GM12878 (cell line): ENCODE data around the gene PLK4. TPM values are rescaled to one million over a fixed set of nuclear protein-coding genes. Genes with fewer than 3 reads are reported as not detected.

Experiments
- BCL11A ChIP-seq: IDR thresholded peaks from 2 replicates; pipeline ENCODE4 v1.6.1; 2011; ENCODE audit warnings: low read depth, low read length
- CEBPB ChIP-seq, 2 experiments: fragments of 150-350 bp in 1 of 2; IDR thresholded peaks; 2 replicates each; pipeline ENCODE4 v1.6.1; 2012 to 2014; ENCODE audit warnings: low read depth in 2 of 2, low read length in 2 of 2, borderline replicate concordance in 1 of 2, inconsistent platforms in 1 of 2
- CTCF ChIP-seq, 3 experiments: IDR thresholded peaks in 2 of 3; conservative IDR thresholded peaks in 1 of 3; 2 replicates each; pipeline ENCODE4 v1.5.1; 2011; ENCODE audit warnings: low read depth in 3 of 3, low read length in 3 of 3, mild to moderate bottlenecking in 3 of 3, control low read depth in 2 of 3, moderate library complexity in 2 of 3, inconsistent platforms in 1 of 3, mixed read lengths in 1 of 3; ENCODE audit not compliant: control insufficient read depth in 2 of 3, insufficient read depth in 1 of 3; ENCODE audit errors: extremely low read depth in 1 of 3
- EP300 ChIP-seq, 2 experiments: fragments of 150-350 bp in 1 of 2; IDR thresholded peaks; 2 replicates each; pipeline ENCODE4 v1.6.1; 2011 to 2012; ENCODE audit warnings: low read depth in 2 of 2, low read length in 2 of 2, borderline replicate concordance in 1 of 2, improper control_type of control experiment in 1 of 2, inconsistent platforms in 1 of 2; ENCODE audit not compliant: control insufficient read depth in 1 of 2
- GATAD2B ChIP-seq: fragments of 450-650 bp; conservative IDR thresholded peaks from 2 replicates; pipeline ENCODE4 v1.6.1; 2017; ENCODE audit warnings: low read depth, mild to moderate bottlenecking, moderate library complexity
- JUNB ChIP-seq: IDR thresholded peaks from 2 replicates; pipeline ENCODE4 v1.6.1; 2016; ENCODE audit warnings: antibody characterized with exemption, mild to moderate bottlenecking
- KDM1A ChIP-seq: fragments of 200-600 bp; sonication (generic); IDR thresholded peaks from 2 replicates; pipeline ENCODE4 v1.6.1; 2016; ENCODE audit warnings: borderline replicate concordance
- LARP7 ChIP-seq: fragments of 450-650 bp; IDR thresholded peaks from 2 replicates; pipeline ENCODE4 v1.6.1; 2017; ENCODE audit warnings: mild to moderate bottlenecking
- MTA2 ChIP-seq: fragments of 450-650 bp; IDR thresholded peaks from 2 replicates; pipeline ENCODE4 v1.6.1; 2016; ENCODE audit warnings: low read depth, mild to moderate bottlenecking, moderate library complexity
- MXI1 ChIP-seq: fragments of 150-350 bp; IDR thresholded peaks from 2 replicates; pipeline ENCODE4 v1.6.1; 2011; ENCODE audit warnings: low read depth, mild to moderate bottlenecking, inconsistent platforms, low read length, improper control_type of control experiment
- NFIC ChIP-seq: IDR thresholded peaks from 2 replicates; pipeline ENCODE4 v1.6.1; 2012; ENCODE audit warnings: low read depth, mild to moderate bottlenecking, inconsistent platforms, low read length, moderate library complexity
- PKNOX1 ChIP-seq: fragments of 450-650 bp; IDR thresholded peaks from 2 replicates; pipeline ENCODE4 v1.6.1; 2016; ENCODE audit warnings: mild to moderate bottlenecking
- PML ChIP-seq: IDR thresholded peaks from 2 replicates; pipeline ENCODE4 v1.6.1; 2012; ENCODE audit warnings: low read length, inconsistent platforms
- POLR2AphosphoS5 ChIP-seq: IDR thresholded peaks from 2 replicates; pipeline ENCODE4 v1.6.1; 2011; ENCODE audit warnings: mild to moderate bottlenecking, low read length, inconsistent platforms
- PRDM15 ChIP-seq: fragments of 450-650 bp; formaldehyde crosslinking; IDR thresholded peaks from 2 replicates; pipeline ENCODE4 v1.4.0; 2020; ENCODE audit warnings: mild to moderate bottlenecking, moderate library complexity
- RELB ChIP-seq: fragments of 450-650 bp; IDR thresholded peaks from 2 replicates; pipeline ENCODE4 v1.6.1; 2017; ENCODE audit warnings: low read depth, mild to moderate bottlenecking, moderate library complexity
- RFX5 ChIP-seq: IDR thresholded peaks from 2 replicates; pipeline ENCODE4 v1.6.1; 2011; ENCODE audit warnings: low read depth, low read length, improper control_type of control experiment
- RUNX3 ChIP-seq: IDR thresholded peaks from 2 replicates; pipeline ENCODE4 v1.6.1; 2012; ENCODE audit warnings: low read length, inconsistent platforms
- SIN3A ChIP-seq: IDR thresholded peaks from 2 replicates; pipeline ENCODE4 v1.6.1; 2012; ENCODE audit warnings: low read depth, low read length, improper control_type of control experiment
- SMC3 ChIP-seq: IDR thresholded peaks from 2 replicates; pipeline ENCODE4 v1.6.1; 2011; ENCODE audit warnings: low read length, improper control_type of control experiment, borderline replicate concordance
- SPI1 ChIP-seq: IDR thresholded peaks from 2 replicates; pipeline ENCODE4 v1.6.1; 2011; ENCODE audit warnings: low read depth, mild to moderate bottlenecking, low read length, moderate library complexity, borderline replicate concordance; ENCODE audit not compliant: insufficient read depth
- SRF ChIP-seq, 2 experiments: IDR thresholded peaks; 2 replicates each; pipeline ENCODE4 v1.6.1; 2011; ENCODE audit warnings: low read depth in 2 of 2, low read length in 2 of 2, mild to moderate bottlenecking in 1 of 2, moderate library complexity in 1 of 2
- STAT3 ChIP-seq: IDR thresholded peaks from 2 replicates; pipeline ENCODE4 v1.6.1; 2011; ENCODE audit warnings: low read depth, low read length, improper control_type of control experiment
- polyA plus RNA-seq, 11 experiments: library from polyadenylated mRNA; depleted of rRNA in 4 of 11; unstranded in 6 of 11; stranded (reverse) in 5 of 11; fragments of >200 nt; fragmentation: Nextera tagmentation in 4 of 11; fragmentation: Illumina TruSeq in 1 of 11; extraction: Ambion mirVana in 4 of 11; extraction: Trizol in 1 of 11; gene quantifications; 1 replicate in 1 of 11; 2 replicates in 10 of 11; pipeline versions ENCODE4 v1.2.1 to v1.2.3, GENCODE V29; 2011 to 2016; ENCODE audit warnings: inconsistent platforms in 2 of 11, missing spikeins in 2 of 11, low read depth in 1 of 11
- total RNA-seq, 4 experiments: library from RNA; depleted of rRNA in 3 of 4; stranded (reverse); fragments of >200 nt in 3 of 4; fragmentation: Illumina TruSeq in 1 of 4; extraction: Trizol in 1 of 4; gene quantifications; 2 replicates each; pipeline versions ENCODE4 v1.2.1 to v1.2.3, GENCODE V29; 2013 to 2021

Gene PLK4
- total and polyA plus RNA-seq, 10 of the 15 experiments (the other 5 are each of a cell fraction or from before 2014, with no cell fraction given): 16.6 to 55.3 (median 45.8) TPM

GRCh38 chr4:127856813-127857447 is 23.8 kb upstream of the PLK4 start (continued):
- TF ChIP-seq SRF (IDR thresholded peaks at IDR 0.05; ENCODE audit: low read depth in 2 of 2, low read length in 2 of 2): no peak
- TF ChIP-seq EP300 (IDR thresholded peaks at IDR 0.05; ENCODE audit: borderline replicate concordance in 1 of 2, control insufficient read depth in 1 of 2, low read depth in 2 of 2, low read length in 2 of 2): peak; percentile 71 to 85; a peak in 2 of 4 replicates
- no peak for TF ChIP-seq CTCF (IDR thresholded peaks at IDR 0.05 in 2 of 3, conservative IDR thresholded peaks at IDR 0.05 in 1 of 3; ENCODE audit: control insufficient read depth in 2 of 3, extremely low read depth in 1 of 3, insufficient read depth in 1 of 3, low read depth in 3 of 3, low read length in 3 of 3)
- TF ChIP-seq LARP7: peak; percentile 34; the same call in 1 of the 2 replicates
- TF ChIP-seq CEBPB (IDR thresholded peaks at IDR 0.05; ENCODE audit: borderline replicate concordance in 1 of 2, low read depth in 2 of 2, low read length in 2 of 2): no peak
- TF ChIP-seq SMC3: no peak
- no peak for TF ChIP-seq MXI1
- TF ChIP-seq SIN3A: no peak
- peak; percentile 80 for TF ChIP-seq POLR2AphosphoS5
- 0 out of 2 replicates have a peak, but pooled peaks have one; percentile 10 for TF ChIP-seq RELB
- peak; percentile 84 for TF ChIP-seq PKNOX1
- TF ChIP-seq PRDM15 (CRISPR knock-in tag): no peak
- 0 out of 2 replicates have a peak, but pooled peaks have one; percentile 30 for TF ChIP-seq GATAD2B
- no peak for TF ChIP-seq RFX5
- peak; percentile 97 for TF ChIP-seq SPI1
- peak; percentile 97 for TF ChIP-seq MTA2
- TF ChIP-seq JUNB: peak; percentile 81
- no peak for TF ChIP-seq KDM1A
- no peak for TF ChIP-seq STAT3
- peak; percentile 60; the same call in 1 of the 2 replicates for TF ChIP-seq PML
- peak; percentile 53; the same call in 1 of the 2 replicates for TF ChIP-seq NFIC
- TF ChIP-seq RUNX3: peak; percentile 94
- peak; percentile 95 for TF ChIP-seq BCL11A
